ENCODE results near the gene C6orf132. TPM values are rescaled to one million over a fixed set of nuclear protein-coding genes. Genes with fewer than 3 reads are reported as not detected.

The C6orf132 gene
- total and polyA plus RNA-seq, 9 of the 15 experiments (the other 6 are each of a cell fraction or from before 2014, with no cell fraction given) = 0.06 to 0.35 (median 0.14) TPM

- TF ChIP-seq SLC30A9 (CRISPR knock-in tag; IDR thresholded peaks at IDR 0.05) (no peak), TFAM (CRISPR knock-in tag; conservative IDR thresholded peaks at IDR 0.05) (no peak), ESRRA (IDR thresholded peaks at IDR 0.05; ENCODE audit: borderline replicate concordance, low read depth) (peak; percentile 98), ELF4 (CRISPR knock-in tag; IDR thresholded peaks at IDR 0.05) (no peak)
Observed at GRCh38 chr6:42100029-42100901, 42.2 kb downstream of the C6orf132 start (continued).

- intact Hi-C loops (cut with micrococcal nuclease) = loop anchor here (10.0 kb wide), 1 partner anchor 115 kb away; the partner anchor contains the start of gene MRPS10
- ChIA-PET POLR2A (interaction anchor here (0.7 to 1.5 kb wide), 7 partner anchors 10 to 185 kb away, joined by 3 to 4 read pairs (median 3); no protein-coding TSS in a partner anchor), CTCF (ENCODE audit: low intra/inter-chr PET ratio) (no interaction called here)
- Histone ChIP-seq H3K4me1 (replicated peaks in 1 of 2; ENCODE audit: control insufficient read depth in 2 of 2, insufficient read depth in 2 of 2, low read length in 2 of 2) (peaks cover 41 to 52% of the 10 kb centered on the region in 2 experiments), H4K20me1 (replicated peaks; ENCODE audit: control insufficient read depth, insufficient read depth, low read length) (no peaks in the 10 kb centered on the region), H3K79me2 (ENCODE audit: control insufficient read depth, insufficient read depth, low read length) (no peaks in the 10 kb centered on the region), H3K9me1 (ENCODE audit: control insufficient read depth, insufficient read depth, low read length) (no peaks in the 10 kb centered on the region), H3K4me3 (no peak overlapping the region), H2AFZ (ENCODE audit: low read depth, low read length) (peak overlapping the region; percentile 60), H3K27me3 (ENCODE audit: control insufficient read depth in 2 of 2, insufficient read depth in 2 of 2, low read length in 2 of 2) (no peaks in the 10 kb centered on the region), H3K9me3 (replicated peaks; ENCODE audit: control insufficient read depth, insufficient read depth, low read depth, low read length) (no peaks in the 10 kb centered on the region), H3K27ac (ENCODE audit: extremely low read depth, low read depth, low read length) (peak overlapping the region; percentile 69), H3K4me2 (ENCODE audit: insufficient read depth, low read length) (peak overlapping the region; percentile 47), H3K9ac (ENCODE audit: insufficient read depth in 1 of 2, low read depth in 2 of 2, low read length in 2 of 2) (peak overlapping the region; percentile 31 to 75), H3K36me3 (ENCODE audit: control insufficient read depth, insufficient read depth, low read length) (no peaks in the 10 kb centered on the region)
- in situ Hi-C loops (cut with MboI) = no loop called here
- DNase-seq (ENCODE audit: extremely low read depth in 1 of 4, low spot score in 3 of 4) (peak; percentile 44 to 69 (median 56)), FAIRE-seq (no peak), ATAC-seq (peak; percentile 5; the same call in 2 of the 3 replicates)
- BruUV-seq (replicated peaks) = no TSS peak
- 23% methylated on average over 13 of the region's 13 CpGs for WGBS (ENCODE audit: insufficient coverage, low coverage, missing lambda C conversion rate)
- TF ChIP-seq, protein P1, sequence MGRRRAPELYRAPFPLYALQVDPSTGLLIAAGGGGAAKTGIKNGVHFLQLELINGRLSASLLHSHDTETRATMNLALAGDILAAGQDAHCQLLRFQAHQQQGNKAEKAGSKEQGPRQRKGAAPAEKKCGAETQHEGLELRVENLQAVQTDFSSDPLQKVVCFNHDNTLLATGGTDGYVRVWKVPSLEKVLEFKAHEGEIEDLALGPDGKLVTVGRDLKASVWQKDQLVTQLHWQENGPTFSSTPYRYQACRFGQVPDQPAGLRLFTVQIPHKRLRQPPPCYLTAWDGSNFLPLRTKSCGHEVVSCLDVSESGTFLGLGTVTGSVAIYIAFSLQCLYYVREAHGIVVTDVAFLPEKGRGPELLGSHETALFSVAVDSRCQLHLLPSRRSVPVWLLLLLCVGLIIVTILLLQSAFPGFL (CRISPR knock-in tag; IDR thresholded peaks at IDR 0.05) = 0 out of 2 replicates have a peak, but pooled peaks have one; percentile 78
- peak in 1 of 2 experiments; percentile 55; a peak in 3 of 4 replicates for TF ChIP-seq NRF1 (conservative IDR thresholded peaks at IDR 0.05 in 1 of 2, IDR thresholded peaks at IDR 0.05 in 1 of 2)
- TF ChIP-seq, protein P2, sequence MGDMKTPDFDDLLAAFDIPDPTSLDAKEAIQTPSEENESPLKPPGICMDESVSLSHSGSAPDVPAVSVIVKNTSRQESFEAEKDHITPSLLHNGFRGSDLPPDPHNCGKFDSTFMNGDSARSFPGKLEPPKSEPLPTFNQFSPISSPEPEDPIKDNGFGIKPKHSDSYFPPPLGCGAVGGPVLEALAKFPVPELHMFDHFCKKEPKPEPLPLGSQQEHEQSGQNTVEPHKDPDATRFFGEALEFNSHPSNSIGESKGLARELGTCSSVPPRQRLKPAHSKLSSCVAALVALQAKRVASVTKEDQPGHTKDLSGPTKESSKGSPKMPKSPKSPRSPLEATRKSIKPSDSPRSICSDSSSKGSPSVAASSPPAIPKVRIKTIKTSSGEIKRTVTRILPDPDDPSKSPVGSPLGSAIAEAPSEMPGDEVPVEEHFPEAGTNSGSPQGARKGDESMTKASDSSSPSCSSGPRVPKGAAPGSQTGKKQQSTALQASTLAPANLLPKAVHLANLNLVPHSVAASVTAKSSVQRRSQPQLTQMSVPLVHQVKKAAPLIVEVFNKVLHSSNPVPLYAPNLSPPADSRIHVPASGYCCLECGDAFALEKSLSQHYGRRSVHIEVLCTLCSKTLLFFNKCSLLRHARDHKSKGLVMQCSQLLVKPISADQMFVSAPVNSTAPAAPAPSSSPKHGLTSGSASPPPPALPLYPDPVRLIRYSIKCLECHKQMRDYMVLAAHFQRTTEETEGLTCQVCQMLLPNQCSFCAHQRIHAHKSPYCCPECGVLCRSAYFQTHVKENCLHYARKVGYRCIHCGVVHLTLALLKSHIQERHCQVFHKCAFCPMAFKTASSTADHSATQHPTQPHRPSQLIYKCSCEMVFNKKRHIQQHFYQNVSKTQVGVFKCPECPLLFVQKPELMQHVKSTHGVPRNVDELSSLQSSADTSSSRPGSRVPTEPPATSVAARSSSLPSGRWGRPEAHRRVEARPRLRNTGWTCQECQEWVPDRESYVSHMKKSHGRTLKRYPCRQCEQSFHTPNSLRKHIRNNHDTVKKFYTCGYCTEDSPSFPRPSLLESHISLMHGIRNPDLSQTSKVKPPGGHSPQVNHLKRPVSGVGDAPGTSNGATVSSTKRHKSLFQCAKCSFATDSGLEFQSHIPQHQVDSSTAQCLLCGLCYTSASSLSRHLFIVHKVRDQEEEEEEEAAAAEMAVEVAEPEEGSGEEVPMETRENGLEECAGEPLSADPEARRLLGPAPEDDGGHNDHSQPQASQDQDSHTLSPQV (IDR thresholded peaks at IDR 0.05) = 0 out of 2 replicates have a peak, but pooled peaks have one; percentile 16
- no peak for TF ChIP-seq MYNN (IDR thresholded peaks at IDR 0.05)
- no peak for TF ChIP-seq MYNN (CRISPR knock-in tag; IDR thresholded peaks at IDR 0.05)
- 0 out of 2 replicates have a peak, but pooled peaks have one; percentile 12 for TF ChIP-seq ZEB2 (IDR thresholded peaks at IDR 0.05)
- TF ChIP-seq TRIM28 (IDR thresholded peaks at IDR 0.05) = no peak
Observed at GRCh38 chr6:42099340-42100028, 42.9 kb downstream of the C6orf132 start.

Data from K562 (cell line).